Suprapubic skin (tissue), 4 donors: ENCODE measurements around the gene GULP1.

Source experiments
- EP300 ChIP-seq: sonication (generic); formaldehyde crosslinking; IDR thresholded peaks from one replicate; pipeline ENCODE4 v1.6.1; 2017; ENCODE audit warnings: antibody characterized with exemption
- POLR2A ChIP-seq, 2 donors: fragments of 450-650 bp; IDR thresholded peaks; one replicate each; pipeline ENCODE4 v1.6.1; 2017; ENCODE audit warnings: antibody characterized with exemption in 2 of 2, mild to moderate bottlenecking in 2 of 2, moderate library complexity in 2 of 2
- POLR2AphosphoS5 ChIP-seq, 3 donors: sonication (generic); formaldehyde crosslinking; IDR thresholded peaks; one replicate each; pipeline ENCODE4 v1.6.1; 2017; ENCODE audit warnings: antibody characterized with exemption in 3 of 3
- TF ChIP-seq, protein P1 (sequence below), 2 donors: fragments of 200-600 bp in 1 of 2; fragments of 450-650 bp in 1 of 2; sonication (generic) in 1 of 2; IDR thresholded peaks; one replicate each; pipeline ENCODE4 v1.5.1; 2016 to 2019; ENCODE audit warnings: antibody characterized with exemption in 2 of 2, mild to moderate bottlenecking in 1 of 2, moderate library complexity in 1 of 2

DNA sequence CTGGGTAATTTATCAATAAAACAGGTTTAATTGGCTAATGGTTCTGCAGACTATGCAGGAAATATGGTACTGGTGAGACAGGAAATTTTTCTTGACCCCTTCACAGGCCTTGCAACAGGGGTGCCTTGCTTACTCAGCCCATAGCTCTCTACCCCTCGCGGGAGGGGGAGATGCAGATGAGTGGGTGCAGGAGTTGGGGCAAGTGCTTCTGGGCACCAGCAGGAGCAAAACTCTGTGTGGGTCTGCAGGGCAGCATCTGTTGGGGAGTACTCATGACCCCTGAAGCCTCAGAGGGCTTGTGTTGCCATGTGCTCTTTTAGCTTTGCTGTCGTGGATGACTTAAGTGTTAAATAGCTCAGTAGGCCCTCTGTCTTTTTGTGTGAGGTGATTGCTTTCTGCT is 48.6 kb downstream of the GULP1 start:
- TF ChIP-seq, protein P1, sequence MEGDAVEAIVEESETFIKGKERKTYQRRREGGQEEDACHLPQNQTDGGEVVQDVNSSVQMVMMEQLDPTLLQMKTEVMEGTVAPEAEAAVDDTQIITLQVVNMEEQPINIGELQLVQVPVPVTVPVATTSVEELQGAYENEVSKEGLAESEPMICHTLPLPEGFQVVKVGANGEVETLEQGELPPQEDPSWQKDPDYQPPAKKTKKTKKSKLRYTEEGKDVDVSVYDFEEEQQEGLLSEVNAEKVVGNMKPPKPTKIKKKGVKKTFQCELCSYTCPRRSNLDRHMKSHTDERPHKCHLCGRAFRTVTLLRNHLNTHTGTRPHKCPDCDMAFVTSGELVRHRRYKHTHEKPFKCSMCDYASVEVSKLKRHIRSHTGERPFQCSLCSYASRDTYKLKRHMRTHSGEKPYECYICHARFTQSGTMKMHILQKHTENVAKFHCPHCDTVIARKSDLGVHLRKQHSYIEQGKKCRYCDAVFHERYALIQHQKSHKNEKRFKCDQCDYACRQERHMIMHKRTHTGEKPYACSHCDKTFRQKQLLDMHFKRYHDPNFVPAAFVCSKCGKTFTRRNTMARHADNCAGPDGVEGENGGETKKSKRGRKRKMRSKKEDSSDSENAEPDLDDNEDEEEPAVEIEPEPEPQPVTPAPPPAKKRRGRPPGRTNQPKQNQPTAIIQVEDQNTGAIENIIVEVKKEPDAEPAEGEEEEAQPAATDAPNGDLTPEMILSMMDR (IDR thresholded peaks at IDR 0.05) = no peak
- TF ChIP-seq POLR2A (IDR thresholded peaks at IDR 0.05) (no peak), EP300 (no peak), POLR2AphosphoS5 (IDR thresholded peaks at IDR 0.05) (no peak)
